NOMO-1 treated with dmso at 0.1 percent for 144 hours (cell line): ENCODE measurements around the gene SLF2.

Experiments
- DNase-seq: peaks from one replicate; lab custom pipeline; 2025; ENCODE audit not compliant: unreplicated experiment; lab: John Stamatoyannopoulos, UW

SLF2 gene

GRCh38 chr10:100997360-100998182 is 84.8 kb downstream of the SLF2 start:
- peak; percentile 65 for DNase-seq

DNA sequence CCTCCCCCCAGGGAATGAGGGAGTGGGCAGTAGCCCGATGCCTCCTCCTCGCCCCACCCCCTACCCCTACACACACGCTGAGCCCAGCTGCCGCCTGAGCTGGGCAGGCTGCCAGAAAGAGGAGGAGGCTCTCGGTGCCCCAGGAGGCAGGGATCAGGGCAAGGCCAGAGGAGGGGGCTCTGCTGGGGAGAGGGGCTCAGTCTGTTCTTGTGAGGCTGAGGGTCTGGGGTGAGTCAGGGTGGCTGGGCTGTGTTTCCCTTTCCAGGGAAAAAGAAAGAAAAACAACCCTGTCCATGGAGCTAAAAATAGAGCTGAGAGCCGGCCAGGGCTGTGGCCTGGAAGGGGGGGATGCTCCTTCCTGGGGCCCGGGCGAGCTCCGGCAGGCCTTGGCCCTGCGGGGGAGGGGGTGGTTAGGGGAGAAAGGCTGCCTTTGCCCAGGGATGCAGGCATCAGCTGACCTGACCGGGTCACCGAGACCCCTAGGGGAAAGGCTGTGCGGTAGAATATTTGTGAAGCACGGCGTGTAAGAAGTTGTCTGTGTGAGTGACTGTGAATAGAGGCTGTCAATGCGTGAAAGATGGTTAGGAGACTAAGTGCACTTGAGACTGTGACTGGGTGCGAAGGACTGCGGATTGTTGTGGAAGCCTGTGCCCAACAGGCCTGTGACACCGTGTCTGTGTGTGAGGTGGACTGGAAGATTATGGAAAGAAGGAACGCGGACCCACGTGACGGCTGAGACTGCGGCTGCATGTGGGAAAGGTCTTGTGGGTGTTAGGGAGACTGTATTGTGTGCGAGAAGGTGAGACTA is 85.6 kb downstream of the SLF2 start:
- peak; percentile 40 for DNase-seq

DNA sequence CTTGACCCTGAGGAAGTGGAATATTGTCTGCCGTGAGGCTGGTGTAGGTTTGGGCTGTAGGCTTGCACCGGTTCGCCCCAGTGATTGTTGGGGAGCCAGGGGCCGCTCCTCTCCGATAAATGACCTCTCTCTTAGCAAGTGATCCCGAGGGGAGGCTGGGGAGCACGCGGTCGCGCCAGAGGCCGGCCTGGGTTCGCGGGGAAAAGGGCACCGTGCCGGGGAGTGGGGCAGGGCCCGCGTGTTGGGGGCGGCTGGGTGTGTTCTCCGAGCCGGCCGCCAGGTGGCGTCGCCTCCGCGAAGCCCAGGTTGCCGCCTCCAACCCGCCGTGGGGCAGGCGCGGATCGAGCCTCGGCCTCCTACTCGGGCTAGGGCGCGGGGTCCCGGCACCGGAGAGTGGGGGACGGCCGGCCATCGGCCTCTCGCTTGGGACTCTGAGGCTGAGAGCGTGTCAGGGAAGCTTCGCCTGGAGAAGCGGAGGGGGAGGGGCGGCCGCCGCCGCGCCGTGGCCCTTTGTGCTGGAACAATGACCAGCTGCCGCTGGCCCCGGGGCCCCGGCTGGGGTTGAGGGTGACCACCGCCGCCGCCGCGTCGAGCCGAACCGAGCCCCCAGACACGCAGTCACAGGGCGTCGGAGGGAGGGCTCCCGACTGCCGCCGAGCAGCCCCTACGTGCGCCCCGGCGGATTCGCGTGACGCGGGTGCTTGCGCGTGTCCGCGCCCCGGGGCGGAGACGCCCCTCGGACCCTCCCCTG is 86.4 kb downstream of the SLF2 start:
- DNase-seq, result peak; percentile 31

GRCh38 chr10:100999742-101000126 is 87.0 kb downstream of the SLF2 start, which contains the start of gene LZTS2:
TSS of gene LZTS2 (plus strand) at chr10:100999808. CDS start at chr10:101002539, 2,731 bp downstream.
- no peak for DNase-seq

- DNase-seq, result no peak
Measured at GRCh38 chr10:101000127-101000914, 87.6 kb downstream of the SLF2 start.

GRCh38 chr10:101000915-101001658 is 88.3 kb downstream of the SLF2 start:
- no peak for DNase-seq

- DNase-seq, result no peak
Measured at GRCh38 chr10:101001659-101002035, 88.9 kb downstream of the SLF2 start.

DNA sequence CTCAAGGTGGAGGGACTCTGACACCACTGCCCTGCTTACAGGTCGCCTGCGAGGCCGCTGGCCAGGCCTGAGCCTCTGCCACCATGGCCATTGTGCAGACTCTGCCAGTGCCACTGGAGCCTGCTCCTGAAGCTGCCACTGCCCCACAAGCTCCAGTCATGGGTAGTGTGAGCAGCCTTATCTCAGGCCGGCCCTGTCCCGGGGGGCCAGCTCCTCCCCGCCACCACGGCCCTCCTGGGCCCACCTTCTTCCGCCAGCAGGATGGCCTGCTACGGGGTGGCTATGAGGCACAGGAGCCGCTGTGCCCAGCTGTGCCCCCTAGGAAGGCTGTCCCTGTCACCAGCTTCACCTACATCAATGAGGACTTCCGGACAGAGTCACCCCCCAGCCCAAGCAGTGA is 89.7 kb downstream of the SLF2 start:
- DNase-seq, result no peak

DNA sequence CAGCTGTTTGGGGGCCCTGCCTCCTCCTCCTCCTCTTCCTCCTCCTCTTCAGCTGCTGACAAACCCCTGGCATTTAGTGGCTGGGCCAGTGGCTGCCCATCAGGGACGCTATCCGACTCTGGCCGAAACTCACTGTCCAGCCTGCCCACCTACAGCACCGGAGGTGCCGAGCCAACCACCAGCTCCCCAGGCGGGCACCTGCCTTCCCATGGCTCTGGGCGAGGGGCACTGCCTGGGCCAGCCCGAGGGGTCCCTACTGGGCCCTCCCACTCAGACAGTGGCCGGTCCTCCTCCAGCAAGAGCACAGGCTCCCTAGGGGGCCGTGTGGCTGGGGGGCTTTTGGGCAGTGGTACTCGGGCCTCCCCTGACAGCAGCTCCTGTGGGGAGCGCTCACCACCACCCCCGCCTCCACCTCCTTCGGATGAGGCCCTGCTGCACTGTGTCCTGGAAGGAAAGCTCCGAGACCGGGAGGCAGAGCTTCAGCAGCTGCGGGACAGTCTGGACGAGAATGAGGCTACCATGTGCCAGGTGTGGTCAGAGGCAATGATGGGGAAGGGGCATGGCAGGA is 91.0 kb downstream of the SLF2 start:
- DNase-seq, result no peak

- no peak for DNase-seq
Measured at GRCh38 chr10:101005361-101005760, 92.6 kb downstream of the SLF2 start.

- no peak for DNase-seq
Measured at GRCh38 chr10:101005869-101006567, 93.3 kb downstream of the SLF2 start.

GRCh38 chr10:101006593-101007098 is 93.9 kb downstream of the SLF2 start:
- DNase-seq, result no peak

DNA sequence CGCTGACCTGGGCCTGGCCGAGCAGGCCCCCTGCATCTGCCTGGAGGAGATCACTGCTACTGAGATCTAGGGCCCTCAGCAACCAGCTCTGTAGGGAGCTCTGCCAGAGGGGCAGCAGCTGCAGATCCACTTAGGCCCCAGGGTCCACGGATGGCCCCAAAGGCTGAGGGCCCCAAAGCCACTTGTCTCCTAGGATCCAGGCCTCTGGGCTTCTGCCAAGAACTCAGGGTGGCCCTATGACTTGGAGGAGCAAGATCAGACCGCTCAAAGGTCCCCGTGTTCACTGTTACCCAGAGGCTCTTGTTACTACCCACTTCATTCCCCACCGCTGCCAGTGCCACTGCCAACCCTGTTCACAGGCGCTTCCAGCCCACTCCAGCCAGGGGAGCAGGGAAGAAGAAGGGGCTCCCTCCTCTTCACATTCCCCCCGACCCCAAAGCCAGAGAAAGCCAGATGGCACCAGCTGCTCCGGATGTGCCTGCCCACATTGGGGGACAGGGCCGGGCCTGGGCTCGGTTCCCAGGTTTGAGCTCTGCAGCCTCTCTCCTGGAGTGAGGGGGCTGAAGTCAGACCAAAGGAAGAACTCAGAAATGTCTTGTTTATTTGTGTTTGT is 94.4 kb downstream of the SLF2 start:
- DNase-seq, result no peak

- DNase-seq, result no peak
Measured at GRCh38 chr10:101007915-101008822, 95.4 kb downstream of the SLF2 start.

GRCh38 chr10:101008823-101009423 is 96.2 kb downstream of the SLF2 start:
- DNase-seq, result no peak

GRCh38 chr10:101010329-101010728 is 97.6 kb downstream of the SLF2 start:
- DNase-seq, result no peak
